Transverse colon (tissue), 4 donors: ENCODE measurements around the gene DHRS1.

Source experiments
- EP300 ChIP-seq: sonication (generic); formaldehyde crosslinking; IDR thresholded peaks from one replicate; pipeline ENCODE4 v1.6.1; 2017; ENCODE audit warnings: antibody characterized with exemption, low read depth
- POLR2A ChIP-seq: fragments of 450-650 bp; IDR thresholded peaks from one replicate; pipeline ENCODE4 v1.6.1; 2016; ENCODE audit warnings: antibody characterized with exemption, mild to moderate bottlenecking, moderate library complexity
- POLR2AphosphoS5 ChIP-seq, 3 donors: sonication (generic); formaldehyde crosslinking; IDR thresholded peaks; one replicate each; pipeline ENCODE4 v1.6.1; 2016; ENCODE audit warnings: antibody characterized with exemption in 3 of 3
- TF ChIP-seq, protein P1 (sequence below), 5 experiments: fragments of 200-600 bp in 3 of 5; fragments of 450-650 bp in 2 of 5; sonication (generic) in 3 of 5; IDR thresholded peaks; 1 replicate in 2 of 5; 2 replicates in 3 of 5; pipeline ENCODE4 v1.5.1; 2016 to 2017; ENCODE audit warnings: antibody characterized with exemption in 5 of 5, inconsistent platforms in 3 of 5, mild to moderate bottlenecking in 2 of 5, moderate library complexity in 1 of 5

DNA sequence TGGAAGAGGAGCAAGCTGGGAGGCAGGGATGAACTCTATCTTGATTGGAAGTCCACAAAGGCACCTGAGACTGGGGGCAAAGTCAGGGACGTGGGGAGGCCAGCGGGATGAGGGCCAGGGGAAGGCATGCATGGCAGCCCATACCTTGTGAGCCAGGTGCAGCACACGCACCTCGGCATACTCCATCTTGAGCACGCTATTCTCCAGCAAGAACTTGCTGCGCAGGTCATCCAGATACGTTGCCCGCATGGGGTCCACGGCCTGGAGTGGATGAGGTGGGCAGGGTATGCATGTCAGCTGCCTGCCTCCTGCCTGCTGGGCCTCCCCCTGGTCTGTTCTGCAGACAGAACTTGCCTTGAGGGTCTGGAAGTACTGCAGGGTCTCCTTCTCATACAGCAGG is 32.1 kb downstream of the DHRS1 start:
- no peak for TF ChIP-seq POLR2AphosphoS5 (IDR thresholded peaks at IDR 0.05)
- TF ChIP-seq, protein P1, sequence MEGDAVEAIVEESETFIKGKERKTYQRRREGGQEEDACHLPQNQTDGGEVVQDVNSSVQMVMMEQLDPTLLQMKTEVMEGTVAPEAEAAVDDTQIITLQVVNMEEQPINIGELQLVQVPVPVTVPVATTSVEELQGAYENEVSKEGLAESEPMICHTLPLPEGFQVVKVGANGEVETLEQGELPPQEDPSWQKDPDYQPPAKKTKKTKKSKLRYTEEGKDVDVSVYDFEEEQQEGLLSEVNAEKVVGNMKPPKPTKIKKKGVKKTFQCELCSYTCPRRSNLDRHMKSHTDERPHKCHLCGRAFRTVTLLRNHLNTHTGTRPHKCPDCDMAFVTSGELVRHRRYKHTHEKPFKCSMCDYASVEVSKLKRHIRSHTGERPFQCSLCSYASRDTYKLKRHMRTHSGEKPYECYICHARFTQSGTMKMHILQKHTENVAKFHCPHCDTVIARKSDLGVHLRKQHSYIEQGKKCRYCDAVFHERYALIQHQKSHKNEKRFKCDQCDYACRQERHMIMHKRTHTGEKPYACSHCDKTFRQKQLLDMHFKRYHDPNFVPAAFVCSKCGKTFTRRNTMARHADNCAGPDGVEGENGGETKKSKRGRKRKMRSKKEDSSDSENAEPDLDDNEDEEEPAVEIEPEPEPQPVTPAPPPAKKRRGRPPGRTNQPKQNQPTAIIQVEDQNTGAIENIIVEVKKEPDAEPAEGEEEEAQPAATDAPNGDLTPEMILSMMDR (IDR thresholded peaks at IDR 0.05), result no peak
- TF ChIP-seq POLR2A, result no peak
- TF ChIP-seq EP300, result no peak
